Activated CD8-positive, alpha-beta memory T cell treated with anti-CD3 and anti-CD28 coated beads for 48 hours (primary cell): ENCODE measurements around the gene ADGRE1.

ENCODE experiments used
- DNase-seq, 3 experiments: peaks; one replicate each; pipeline ENCODE4 v3.0.0-alpha.2; 2020; ENCODE audit warnings: low read depth in 2 of 3, low spot score in 2 of 3

Gene ADGRE1

DNA sequence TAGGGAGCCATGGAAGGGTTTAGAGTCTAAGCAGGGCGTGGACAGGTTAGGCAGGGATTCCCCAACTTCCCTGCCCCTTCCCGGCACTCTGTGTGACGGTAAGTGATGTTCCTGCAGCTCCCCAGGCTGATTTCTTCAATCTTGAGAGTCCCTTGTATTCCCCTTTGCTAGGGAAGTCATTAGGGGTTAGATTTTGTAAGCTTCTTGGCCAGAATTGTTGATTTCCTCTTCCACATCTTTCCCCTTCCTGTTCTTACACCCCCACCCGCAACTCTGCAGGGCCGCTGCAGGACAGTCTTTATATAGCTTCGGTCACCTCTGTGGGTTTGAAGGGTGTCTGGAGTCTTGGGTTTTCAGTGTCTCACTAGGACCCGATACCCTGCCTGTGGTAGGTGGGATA lies 10.6 kb upstream of the ADGRE1 start:
- DNase-seq = no peak

- no peak for DNase-seq
Observed at GRCh38 chr19:6877766-6878165, 9.6 kb upstream of the ADGRE1 start.

GRCh38 chr19:6886277-6886897 lies 992 bp upstream of the ADGRE1 start:
- no peak for DNase-seq

DNA sequence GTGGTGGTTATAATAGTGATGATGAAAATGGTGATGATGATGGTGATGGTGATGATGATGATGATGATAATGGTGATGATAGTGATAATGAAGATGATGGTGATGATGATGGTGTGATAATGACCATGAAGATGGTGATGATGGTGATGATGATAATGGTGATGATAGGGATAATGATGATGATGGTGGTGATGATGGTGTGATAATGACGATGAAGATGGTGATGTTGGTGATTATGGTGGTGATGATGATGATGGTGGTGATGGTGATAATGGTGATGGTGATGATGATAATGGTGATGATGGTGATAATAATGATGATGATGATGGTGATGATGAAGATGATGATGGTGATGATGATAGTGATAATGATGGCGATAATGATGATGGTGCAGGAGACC lies 1.6 kb downstream of the ADGRE1 start:
- DNase-seq = no peak

GRCh38 chr19:6890401-6890913 lies 3.1 kb downstream of the ADGRE1 start:
- DNase-seq = no peak

DNA sequence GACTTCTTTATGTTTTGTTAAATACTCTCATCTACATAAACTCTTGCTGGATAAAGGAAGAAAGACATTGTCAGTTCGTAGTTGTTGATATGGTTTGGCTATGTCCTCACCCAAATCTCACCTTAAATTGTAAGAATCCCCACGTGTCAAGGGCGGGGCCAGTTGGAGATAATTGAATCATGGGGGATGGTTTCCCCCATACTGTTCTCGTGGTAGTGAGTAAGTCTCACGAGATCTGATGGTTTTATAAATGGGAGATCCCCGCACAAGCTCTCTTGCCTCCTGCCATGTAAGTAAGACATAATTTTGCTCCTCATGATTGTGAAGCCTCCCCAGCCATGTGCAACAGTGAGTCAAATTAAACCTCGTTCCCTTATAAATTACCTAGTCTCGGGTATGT lies 3.6 kb downstream of the ADGRE1 start:
- no peak for DNase-seq

DNA sequence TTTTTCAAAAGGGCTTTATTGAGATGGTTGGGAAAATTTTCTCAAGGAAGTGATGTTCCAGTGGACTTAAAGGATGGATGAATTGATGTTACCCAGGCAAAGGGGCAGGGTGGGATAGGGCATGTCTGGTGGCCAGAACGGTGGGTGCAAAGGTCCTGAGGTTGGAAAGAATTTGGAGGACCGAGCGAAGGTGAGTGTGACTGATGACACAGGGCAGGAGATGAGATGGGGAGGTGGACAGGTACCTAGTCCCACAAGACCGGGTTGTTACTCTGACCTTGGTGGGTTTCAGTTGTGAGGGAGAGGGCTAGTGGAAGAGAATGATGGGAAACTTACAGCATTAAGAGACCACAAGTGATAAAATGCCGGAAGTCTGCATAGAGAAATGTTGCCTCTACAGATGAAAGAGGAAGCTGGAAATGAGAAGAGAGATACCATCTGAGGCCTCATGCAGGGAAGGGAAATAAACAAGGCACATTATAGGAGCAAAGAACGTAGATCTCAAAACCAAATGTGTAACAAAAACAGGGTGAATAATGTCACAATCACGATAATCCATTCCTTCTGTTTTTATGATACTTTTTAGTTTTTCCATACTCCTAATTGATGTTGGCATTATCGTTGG lies 4.5 kb downstream of the ADGRE1 start:
- no peak for DNase-seq

DNA sequence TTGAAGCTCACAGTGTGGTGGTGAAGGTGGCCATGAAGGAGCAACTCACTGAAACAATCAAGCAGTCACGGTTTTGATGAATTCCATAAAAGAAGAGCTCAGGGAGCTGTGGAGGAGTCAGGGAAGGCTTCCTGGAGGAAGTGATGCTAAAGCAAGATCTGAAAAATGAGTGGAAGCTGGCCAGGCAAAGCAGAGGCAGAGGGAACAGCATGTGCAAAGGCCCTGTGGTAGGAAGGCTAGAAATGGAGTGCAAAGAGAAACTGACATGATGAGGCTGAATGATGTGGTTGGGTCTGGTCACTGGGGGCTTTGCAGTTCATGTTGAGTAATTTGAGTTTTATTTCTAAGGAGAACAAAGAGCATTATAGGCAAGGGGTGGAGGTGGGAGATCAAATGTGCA lies 6.9 kb downstream of the ADGRE1 start:
- no peak for DNase-seq

GRCh38 chr19:6903446-6903845 lies 16.1 kb downstream of the ADGRE1 start:
- DNase-seq = no peak

DNA sequence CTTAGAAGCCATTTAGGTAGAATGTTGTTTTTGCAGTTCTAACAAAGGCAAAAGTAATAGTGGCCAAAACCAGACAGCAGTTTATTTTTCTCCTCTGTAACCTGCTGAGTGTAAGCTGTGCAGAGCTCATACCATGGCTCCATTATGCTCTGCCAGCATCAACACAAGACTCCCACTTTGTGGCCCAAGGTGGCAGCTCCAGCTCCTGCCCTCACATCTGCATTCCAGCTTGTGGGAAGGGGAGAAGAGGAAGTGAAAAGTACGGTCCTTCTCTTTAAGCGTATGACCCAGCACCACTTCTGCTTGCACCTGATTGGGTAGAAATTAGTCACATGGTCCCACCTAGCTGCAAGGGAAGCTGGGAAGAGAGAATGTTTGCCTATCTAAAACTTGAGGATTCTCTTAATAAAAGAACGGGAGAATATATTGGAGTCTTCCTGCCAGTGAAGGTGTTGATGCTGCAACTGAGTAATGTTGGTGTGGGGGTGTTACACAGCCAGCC lies 19.2 kb downstream of the ADGRE1 start:
- DNase-seq = no peak

DNA sequence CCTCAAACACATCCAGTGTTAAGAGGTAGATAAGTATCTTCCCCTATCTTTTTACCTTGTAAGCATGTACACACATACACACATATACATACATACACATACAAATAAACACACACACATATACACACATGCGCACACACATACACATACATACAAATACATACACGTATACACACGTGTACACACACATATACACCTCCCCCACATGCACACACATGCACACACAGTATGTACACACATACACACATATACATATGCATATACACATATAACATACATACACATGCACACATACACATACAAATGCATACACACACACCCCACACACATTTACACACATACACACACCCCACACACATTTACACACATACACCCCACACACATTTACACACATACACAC lies 24.1 kb downstream of the ADGRE1 start:
- DNase-seq = no peak

- DNase-seq = no peak
Observed at GRCh38 chr19:6914321-6914720, 26.9 kb downstream of the ADGRE1 start.

GRCh38 chr19:6916952-6917351 lies 29.6 kb downstream of the ADGRE1 start:
- DNase-seq = no peak

GRCh38 chr19:6925386-6925785 lies 38.0 kb downstream of the ADGRE1 start:
- no peak for DNase-seq

- DNase-seq = peak in 1 of 3 experiments; percentile 1
Observed at GRCh38 chr19:6925801-6926751, 38.7 kb downstream of the ADGRE1 start.

DNA sequence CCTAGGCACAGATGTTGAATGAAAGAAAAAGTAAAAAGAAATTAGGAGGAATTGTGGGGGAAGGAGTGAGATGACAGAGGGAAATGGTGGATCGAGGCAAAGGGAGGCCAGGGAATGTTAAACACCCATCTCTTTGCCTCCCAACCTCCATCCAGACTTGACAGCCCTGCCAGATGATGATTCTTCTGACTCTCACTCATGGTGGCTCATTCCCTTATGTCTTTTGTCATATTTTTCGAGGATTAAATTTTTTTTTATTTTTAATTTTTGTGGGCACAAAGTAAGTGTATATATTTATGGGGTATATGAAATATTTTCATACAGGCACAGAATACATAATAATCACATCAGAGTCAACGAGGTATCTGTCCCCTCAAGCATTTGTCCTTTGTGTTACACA lies 42.8 kb downstream of the ADGRE1 start:
- no peak for DNase-seq

- DNase-seq = no peak
Observed at GRCh38 chr19:6935069-6935468, 47.7 kb downstream of the ADGRE1 start.

- DNase-seq = no peak
Observed at GRCh38 chr19:6935618-6936017, 48.2 kb downstream of the ADGRE1 start.

- DNase-seq = no peak
Observed at GRCh38 chr19:6945733-6946132, 58.4 kb downstream of the ADGRE1 start.

DNA sequence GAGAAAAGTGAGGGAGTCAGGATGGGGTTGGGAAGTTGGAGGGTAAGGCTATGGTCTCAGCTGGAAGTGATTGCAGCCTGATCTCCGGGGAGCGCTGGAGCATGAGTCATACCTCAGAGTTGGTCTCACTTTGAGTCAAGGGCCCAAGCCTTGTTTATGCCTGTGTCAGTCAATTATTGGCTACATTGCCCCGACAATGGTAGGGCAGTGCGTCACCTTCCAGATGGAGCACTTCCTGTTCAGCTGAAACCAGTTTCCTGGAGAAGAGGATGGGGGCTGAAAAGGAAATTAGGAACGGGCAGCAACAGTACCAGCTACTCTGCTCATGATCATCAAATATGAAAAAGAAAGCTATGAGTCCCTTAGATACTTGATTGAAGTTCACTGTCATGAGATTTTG lies 60.4 kb downstream of the ADGRE1 start:
- peak in 2 of 3 experiments; percentile 13 to 25 for DNase-seq

DNA sequence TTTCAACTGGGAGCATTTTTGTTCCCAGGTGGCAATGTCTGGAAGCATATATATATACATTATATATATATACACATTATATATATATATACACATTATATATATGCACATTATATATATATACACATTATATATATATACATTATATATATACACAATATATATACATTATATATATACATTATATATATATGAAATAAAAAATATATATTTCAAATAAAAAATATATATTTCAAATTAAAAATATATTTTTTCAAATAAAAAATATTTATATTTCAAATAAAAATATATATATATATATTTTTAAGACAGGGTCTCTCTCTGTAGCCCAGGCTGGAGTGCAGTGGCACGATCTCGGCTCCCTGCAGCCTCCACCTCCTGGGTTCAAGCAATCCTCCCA lies 61.5 kb downstream of the ADGRE1 start:
- DNase-seq = no peak

DNA sequence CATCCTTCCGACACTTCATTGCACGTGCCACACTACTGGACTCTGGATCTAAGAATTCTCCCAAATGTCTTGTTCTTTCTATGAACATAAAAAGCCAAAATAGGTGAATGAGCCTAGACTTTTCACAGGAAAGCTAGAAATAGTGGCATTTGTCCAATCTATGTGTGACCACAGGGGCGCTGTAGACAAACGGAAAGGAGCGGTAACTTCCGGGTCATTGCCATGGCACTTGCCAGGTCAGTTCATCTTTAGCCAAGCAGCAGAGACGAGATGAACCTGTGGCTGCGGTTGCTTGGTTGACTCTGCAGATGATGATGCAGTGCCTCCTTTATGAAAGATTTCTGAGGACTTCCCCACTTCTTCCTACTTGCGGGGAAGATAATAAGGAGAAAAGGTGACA lies 65.6 kb downstream of the ADGRE1 start:
- no peak for DNase-seq
